ENCODE measurements around the gene CYP2J2.

DNA sequence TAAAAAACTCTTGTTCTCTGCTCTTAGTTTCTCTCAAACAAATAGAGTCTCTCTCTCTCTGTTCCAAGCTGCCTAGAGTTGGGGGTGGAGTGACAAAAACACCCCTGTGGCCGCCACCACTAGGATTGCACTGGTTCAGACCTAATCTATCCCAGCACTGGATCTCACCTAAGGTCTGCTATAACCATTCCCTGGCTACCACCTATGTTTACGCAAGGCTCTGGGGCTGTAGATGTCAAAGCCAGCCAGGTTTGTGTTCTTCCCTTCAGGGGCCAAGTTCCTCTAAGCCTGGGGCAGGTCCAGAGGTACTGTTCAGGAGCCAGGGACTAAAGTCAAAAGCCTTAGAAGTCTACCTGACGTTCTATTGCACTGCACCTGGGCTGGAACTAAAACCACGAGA lies 12.8 kb upstream of the CYP2J2 start:
- TF ChIP-seq CTCF (conservative IDR thresholded peaks at IDR 0.05; ENCODE audit: low read length) = no peak
- no peak for TF ChIP-seq EZH2phosphoT487 (IDR thresholded peaks at IDR 0.05; ENCODE audit: borderline replicate concordance, low read depth, low read length)

All from OCI-LY7 (cell line).